Ovary (tissue), 9 donors: Measurements from ENCODE around the gene ADNP2. TPM values are rescaled to one million over a fixed set of nuclear protein-coding genes. Genes with fewer than 3 reads are reported as not detected.

Experiments used
- DNase-seq, 5 donors: peaks; one replicate each; pipeline ENCODE4 v3.0.0-alpha.2; 2019 to 2020
- H3K27ac ChIP-seq, 2 donors: fragments of 200-600 bp; one replicate each; pipeline versions ENCODE4 v1.5.1 to v1.8.0; 2019 to 2022
- H3K27me3 ChIP-seq: fragments of 200-600 bp; one replicate; pipeline ENCODE4 v1.8.0; 2022
- H3K36me3 ChIP-seq: fragments of 200-600 bp; sonication (generic); one replicate; pipeline ENCODE4 v1.5.1; 2019
- H3K4me1 ChIP-seq: one replicate; pipeline ENCODE4 v1.8.1; 2013; ENCODE audit warnings: mild to moderate bottlenecking, moderate library complexity; ENCODE audit not compliant: insufficient read depth
- H3K4me3 ChIP-seq: fragments of 200-600 bp; sonication (generic); one replicate; pipeline ENCODE4 v1.5.1; 2017
- H3K9me3 ChIP-seq, 2 donors: fragments of 200-600 bp in 1 of 2; sonication (generic) in 1 of 2; one replicate each; pipeline versions ENCODE4 v1.5.1 to v1.8.1; 2013 to 2019; ENCODE audit warnings: mild to moderate bottlenecking in 1 of 2, moderate library complexity in 1 of 2
- EP300 ChIP-seq: sonication (generic); formaldehyde crosslinking; IDR thresholded peaks from one replicate; pipeline ENCODE4 v1.6.1; 2017; ENCODE audit warnings: antibody characterized with exemption
- POLR2A ChIP-seq: fragments of 450-650 bp; IDR thresholded peaks from one replicate; pipeline ENCODE4 v1.6.1; 2017; ENCODE audit warnings: antibody characterized with exemption, mild to moderate bottlenecking, moderate library complexity
- WGBS, 3 donors: extraction: QIAGEN DNeasy Blood & Tissue Kit in 1 of 3; methylation state at CpG; one replicate each; pipeline versions ENCODE4 v1.1.5 to v1.1.7; 2013 to 2017; 5-methylcytosine and 5-hydroxymethylcytosine counted together
- intact Hi-C, 4 donors: fragments of 100-400 bp; cut with DNase I; formaldehyde crosslinking; loops; one replicate each; pipeline versions ENCODE4 v1.11.0 to v1.15.1; 2022 to 2023
- polyA plus RNA-seq, 2 donors: library from polyadenylated mRNA; stranded (reverse); fragments of 200-250 nt in 1 of 2; fragments of 350-450 nt in 1 of 2; fragmentation: Illumina TruSeq in 1 of 2; extraction: RNeasy Lipid Tissue Mini Kit (QIAGEN cat#74804) in 1 of 2; gene quantifications; one replicate each; pipeline ENCODE4 v1.2.3, GENCODE V29; 2013 to 2014
- total RNA-seq, 7 donors: library from RNA; depleted of rRNA in 2 of 7; stranded (reverse); fragments of >200 nt in 2 of 7; fragmentation: NEBNext Ultra II Directional in 3 of 7; extraction: Animal tissue kit (Norgen Biotek cat#: 25700) in 3 of 7; gene quantifications; one replicate each; pipeline versions ENCODE4 v1.1.0 to v1.2.4, GENCODE V29; 2016 to 2023
- TF ChIP-seq, protein P1 (sequence below), 3 donors: fragments of 450-650 bp in 2 of 3; fragments of 200-600 bp in 1 of 3; IDR thresholded peaks; one replicate each; pipeline versions ENCODE4 v1.5.1 to v1.8.0; 2016 to 2022; ENCODE audit warnings: antibody characterized with exemption in 3 of 3, mild to moderate bottlenecking in 1 of 3
- donor health status: DM: no; HTN: no; CAD: no; lungs with moderate emphysema.
- donor health status: DM: no; HTN: no; CAD: no.
- donor health status: Bipolar disorder and iron deficiency.
- donor health status: DM: yes; HTN: yes; CAD: no.
- donor health status: DM: no; HTN: no; CAD: no.
- donor health status: DM: yes; HTN: yes; CAD: no.

ADNP2 gene
- total and polyA plus RNA-seq, 9 donors = 6.7 to 24.6 (median 16.7) TPM

DNA sequence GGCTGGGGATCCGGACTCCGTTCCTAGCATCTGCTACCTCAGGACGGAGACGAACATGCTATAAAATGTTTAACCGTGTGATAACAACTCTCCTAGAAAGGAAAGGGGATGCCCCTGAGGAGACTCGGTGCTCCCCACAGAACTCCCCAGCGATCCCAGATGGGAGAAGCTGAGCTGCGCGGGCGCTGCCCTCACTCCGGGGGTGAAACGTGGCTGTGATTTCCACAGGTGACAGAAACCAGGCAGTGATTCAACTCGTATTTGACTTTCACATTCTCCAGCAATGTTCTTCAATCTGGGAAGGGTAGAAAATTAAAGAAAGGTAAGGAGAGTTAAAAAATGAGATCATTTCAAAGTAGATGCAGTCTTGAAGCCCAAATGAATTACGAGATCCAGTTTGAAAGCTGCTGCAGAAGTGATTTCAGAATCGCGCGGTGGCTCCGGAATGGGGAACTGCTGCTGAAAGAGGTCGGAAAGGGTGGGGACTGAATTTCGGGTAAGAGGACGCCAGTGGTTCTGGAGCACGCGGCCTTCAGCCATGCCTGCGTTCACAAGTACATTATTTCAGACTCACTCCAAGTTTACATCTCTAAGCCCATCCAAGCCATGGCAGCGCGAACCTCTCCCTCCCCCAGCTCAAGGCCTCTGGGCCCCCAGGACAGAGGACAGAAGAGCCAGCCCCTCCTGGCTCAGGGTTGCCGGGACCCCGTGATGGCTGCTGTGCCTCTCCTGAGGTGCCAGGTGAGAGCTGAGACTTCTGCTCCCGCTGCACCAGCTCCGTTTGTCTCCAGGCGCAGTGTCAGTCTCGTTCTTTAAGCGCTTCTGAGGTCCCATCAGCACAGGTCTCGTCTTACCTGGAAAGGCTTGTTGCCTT, 39.5 kb downstream of the ADNP2 start:
- peaks cover 2% of the 10 kb centered on the region for H3K4me1 ChIP-seq

DNA sequence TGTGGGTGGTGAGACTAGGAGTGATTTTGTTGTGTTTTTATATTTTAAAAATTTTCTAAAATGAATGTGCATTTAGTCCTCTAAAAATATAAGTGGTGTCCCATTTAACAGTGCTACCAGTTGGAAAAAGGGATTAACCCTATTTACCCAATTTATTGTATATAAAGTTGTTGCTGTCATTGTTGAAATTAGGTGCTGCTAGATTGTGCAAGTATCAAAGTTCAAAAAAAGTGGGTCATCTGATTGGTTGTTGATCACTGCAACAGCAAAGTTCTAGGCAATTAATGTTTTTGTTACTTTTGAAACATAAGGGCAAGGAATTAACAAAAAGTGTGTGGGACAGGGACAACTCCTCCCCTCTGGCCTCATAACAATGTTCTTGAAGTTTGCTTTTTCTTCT, 40.6 kb downstream of the ADNP2 start:
- no peaks in the 10 kb centered on the region for H3K9me3 ChIP-seq
- no peak for DNase-seq
- no peak for TF ChIP-seq POLR2A
- TF ChIP-seq, protein P1, sequence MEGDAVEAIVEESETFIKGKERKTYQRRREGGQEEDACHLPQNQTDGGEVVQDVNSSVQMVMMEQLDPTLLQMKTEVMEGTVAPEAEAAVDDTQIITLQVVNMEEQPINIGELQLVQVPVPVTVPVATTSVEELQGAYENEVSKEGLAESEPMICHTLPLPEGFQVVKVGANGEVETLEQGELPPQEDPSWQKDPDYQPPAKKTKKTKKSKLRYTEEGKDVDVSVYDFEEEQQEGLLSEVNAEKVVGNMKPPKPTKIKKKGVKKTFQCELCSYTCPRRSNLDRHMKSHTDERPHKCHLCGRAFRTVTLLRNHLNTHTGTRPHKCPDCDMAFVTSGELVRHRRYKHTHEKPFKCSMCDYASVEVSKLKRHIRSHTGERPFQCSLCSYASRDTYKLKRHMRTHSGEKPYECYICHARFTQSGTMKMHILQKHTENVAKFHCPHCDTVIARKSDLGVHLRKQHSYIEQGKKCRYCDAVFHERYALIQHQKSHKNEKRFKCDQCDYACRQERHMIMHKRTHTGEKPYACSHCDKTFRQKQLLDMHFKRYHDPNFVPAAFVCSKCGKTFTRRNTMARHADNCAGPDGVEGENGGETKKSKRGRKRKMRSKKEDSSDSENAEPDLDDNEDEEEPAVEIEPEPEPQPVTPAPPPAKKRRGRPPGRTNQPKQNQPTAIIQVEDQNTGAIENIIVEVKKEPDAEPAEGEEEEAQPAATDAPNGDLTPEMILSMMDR (IDR thresholded peaks at IDR 0.05) = no peak
- TF ChIP-seq EP300 = no peak
- no peak overlapping the region for H3K27ac ChIP-seq
- H3K4me3 ChIP-seq = no peak overlapping the region
- H3K27me3 ChIP-seq = no peaks in the 10 kb centered on the region
- peaks cover 2% of the 10 kb centered on the region for H3K4me1 ChIP-seq
- no peaks in the 10 kb centered on the region for H3K36me3 ChIP-seq
- intact Hi-C loops = loop anchor here in 2 of 4 donors (1.0 to 5.0 kb wide), 2 partner anchors 30 to 117 kb away; partner anchors contain the start of gene RBFA (in 1 of the 2)

More for the DNA sequence above, 39.5 kb downstream of the ADNP2 start:
- intact Hi-C loops = loop anchor here in 1 of 4 donors (5.0 kb wide), 1 partner anchor 116 kb away; the partner anchor contains the start of gene RBFA
- no peak for TF ChIP-seq EP300
- TF ChIP-seq, protein P1 (IDR thresholded peaks at IDR 0.05) = no peak
- no peak for TF ChIP-seq POLR2A
- no peaks in the 10 kb centered on the region for H3K9me3 ChIP-seq
- peak overlapping the region; percentile 54 for H3K4me3 ChIP-seq
- WGBS, 3 donors = 40 to 49% (median 45%) methylated on average over 34 of the region's 34 CpGs
- no peaks in the 10 kb centered on the region for H3K36me3 ChIP-seq
- no peaks in the 10 kb centered on the region for H3K27me3 ChIP-seq
- peak overlapping the region in 1 of 2 donors; percentile 1 for H3K27ac ChIP-seq
- no peak for DNase-seq

DNA sequence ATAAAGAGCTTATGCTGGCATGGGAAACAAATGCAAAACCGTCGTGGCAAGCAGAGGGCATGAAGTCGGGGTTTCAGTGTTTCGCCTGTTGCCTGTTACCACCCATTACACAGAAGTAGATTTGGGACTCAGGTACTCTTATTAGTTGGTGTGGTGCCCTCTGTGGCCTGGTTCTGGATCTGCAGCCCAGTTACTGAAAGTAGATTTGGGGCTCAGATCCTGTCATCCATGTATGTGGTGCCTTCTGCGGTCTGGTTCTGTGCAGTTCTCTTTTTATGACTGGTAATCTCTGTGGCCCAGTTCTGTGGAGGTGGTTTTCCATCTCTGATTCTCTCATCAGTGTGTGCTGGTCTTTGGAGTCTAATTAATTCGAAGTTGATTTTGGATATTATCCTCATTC, 45.2 kb downstream of the ADNP2 start:
- 74 to 86% (median 77%) methylated on average over 6 of the region's 6 CpGs for WGBS, 3 donors
- Histone ChIP-seq H3K4me3 (no peak overlapping the region), H3K27me3 (no peaks in the 10 kb centered on the region), H3K4me1 (no peaks in the 10 kb centered on the region), H3K9me3 (no peaks in the 10 kb centered on the region), H3K27ac (no peak overlapping the region), H3K36me3 (no peaks in the 10 kb centered on the region)
- TF ChIP-seq, protein P1 (IDR thresholded peaks at IDR 0.05) = no peak
- TF ChIP-seq EP300 = no peak
- no peak for TF ChIP-seq POLR2A
- peak in 1 of 5 donors; percentile 29 for DNase-seq
- intact Hi-C loops = no loop called here

DNA sequence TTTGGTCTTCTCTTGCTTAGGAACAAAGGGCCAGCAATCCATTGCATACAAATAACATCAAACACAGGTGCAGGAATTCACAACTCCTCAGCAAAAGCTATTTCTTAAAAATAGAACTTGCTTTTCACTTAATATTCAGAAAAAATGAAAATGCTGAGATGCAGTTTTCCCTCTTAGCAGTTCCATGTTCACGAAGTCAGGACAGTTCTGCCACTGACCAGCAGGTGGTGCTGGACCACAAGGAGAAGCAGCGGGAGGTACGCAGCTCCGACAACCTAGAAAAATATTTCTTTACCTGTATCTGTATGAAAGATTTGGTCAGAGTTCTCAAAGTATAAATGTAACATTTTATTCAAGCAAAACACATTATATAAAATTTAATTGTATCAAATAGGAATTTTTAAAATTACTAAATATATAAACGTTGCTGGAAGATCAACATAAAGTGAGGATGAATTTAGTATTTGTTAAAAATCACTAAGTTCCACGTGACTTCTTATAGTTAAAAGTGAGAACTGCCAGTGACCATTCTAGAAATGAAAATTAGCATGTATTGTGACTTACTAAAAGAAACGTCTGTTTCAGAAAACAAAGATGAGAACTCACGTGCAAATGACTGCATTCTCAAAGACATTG, 48.8 kb downstream of the ADNP2 start:
- Histone ChIP-seq H3K9me3 (no peaks in the 10 kb centered on the region), H3K4me1 (no peaks in the 10 kb centered on the region), H3K27me3 (no peaks in the 10 kb centered on the region), H3K36me3 (no peaks in the 10 kb centered on the region), H3K27ac (no peak overlapping the region), H3K4me3 (no peak overlapping the region)
- TF ChIP-seq, protein P1 (IDR thresholded peaks at IDR 0.05) = peak; percentile 76 to 83 (median 77)
- no peak for TF ChIP-seq POLR2A
- no peak for TF ChIP-seq EP300
- DNase-seq = peak; percentile 67 to 86 (median 84)
- WGBS, 3 donors = 33 to 39% (median 37%) methylated on average over 8 of the region's 8 CpGs
- intact Hi-C loops = no loop called here
